ENCODE measurements around the gene TREM2.

GRCh38 chr6:41201764-41202173, 38.9 kb upstream of the TREM2 start:
- TF ChIP-seq EZH2 (IDR thresholded peaks at IDR 0.05; ENCODE audit: borderline replicate concordance, insufficient read depth, low read depth, low read length, poor library complexity, severe bottlenecking) = no peak
- TF ChIP-seq CTCF (IDR thresholded peaks at IDR 0.05) = no peak

All from B cell (primary cell).